ENCODE results near the gene GLOD4.
A peak's percentile ranks its signal among the peaks of the same experiment; 100 is the strongest.
"Not testable (repeated sequence)": the region's sequence is repeated elsewhere in the genome, so short reads cannot be mapped to it uniquely, and the experiment has no call there.

The GLOD4 gene

GRCh38 chr17:767076-767475, 15.0 kb downstream of the GLOD4 start:
- DNase-seq = no peak

- no peak for DNase-seq
Observed at GRCh38 chr17:760371-760770, 21.7 kb downstream of the GLOD4 start.

DNA sequence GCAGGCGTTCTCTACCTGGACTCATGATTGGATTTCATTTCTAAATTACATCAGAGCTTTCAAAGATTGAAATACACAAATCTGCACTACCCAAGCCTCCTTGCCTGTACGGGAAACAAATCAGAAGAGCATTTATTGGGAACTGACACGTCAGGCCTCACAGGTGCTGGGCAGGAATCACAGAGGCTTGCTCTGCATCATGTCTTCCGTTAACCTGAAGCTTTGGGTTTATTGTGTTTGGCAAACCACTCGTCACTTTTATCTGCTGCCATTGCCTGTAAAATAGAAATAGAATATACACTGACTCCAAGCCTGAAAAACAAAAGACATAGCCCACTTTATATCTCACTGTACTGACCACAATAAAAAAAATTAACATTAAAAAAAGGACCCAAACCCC, 22.1 kb downstream of the GLOD4 start:
- DNase-seq = no peak

- DNase-seq = not testable (repeated sequence)
Observed at GRCh38 chr17:756010-756567, 26.0 kb downstream of the GLOD4 start.

DNA sequence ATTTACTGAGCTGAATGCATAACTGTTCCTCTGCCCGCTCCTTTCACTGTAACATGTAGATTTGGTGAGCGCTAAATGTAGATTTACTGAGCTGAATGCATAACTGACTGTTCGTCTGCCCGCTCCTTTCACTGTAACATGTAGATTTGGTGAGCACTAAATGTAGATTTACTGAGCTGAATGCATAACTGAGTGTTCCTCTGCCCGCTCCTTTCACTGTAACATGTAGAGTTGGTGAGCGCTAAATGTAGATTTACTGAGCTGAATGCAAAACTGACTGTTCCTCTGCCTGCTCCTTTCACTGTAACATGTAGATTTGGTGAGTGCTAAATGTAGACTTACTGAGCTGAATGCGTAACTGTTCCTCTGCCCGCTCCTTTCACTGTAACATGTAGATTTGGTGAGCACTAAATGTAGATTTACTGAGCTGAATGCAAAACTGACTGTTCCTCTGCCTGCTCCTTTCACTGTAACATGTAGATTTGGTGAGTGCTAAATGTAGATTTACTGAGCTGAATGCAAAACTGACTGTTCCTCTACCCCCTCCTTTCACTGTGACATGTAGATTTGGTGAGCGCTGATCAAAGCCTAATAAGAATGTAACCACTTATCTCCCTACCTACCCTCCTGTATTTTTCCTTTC, 26.6 kb downstream of the GLOD4 start:
- not testable (repeated sequence) for DNase-seq

DNA sequence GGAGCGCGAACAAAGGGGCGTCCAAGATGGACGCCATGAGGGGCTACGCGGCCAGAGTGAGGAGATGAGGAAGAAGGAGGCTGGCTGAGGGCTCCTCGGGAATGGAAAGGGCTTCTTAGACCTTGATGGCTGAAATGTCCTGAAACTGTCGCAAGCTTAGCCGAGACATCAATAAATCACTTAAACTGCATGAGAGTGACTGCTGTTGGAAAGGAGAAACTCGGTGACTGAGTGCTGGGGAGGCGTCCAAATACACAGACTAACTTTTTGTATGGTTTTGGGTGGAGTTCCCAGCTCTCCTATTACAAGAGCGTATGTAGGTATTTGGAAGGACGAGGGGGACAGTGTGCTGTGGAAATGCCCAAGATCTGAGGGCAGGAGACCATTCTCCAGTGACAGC, 28.7 kb downstream of the GLOD4 start:
- no peak for DNase-seq

DNA sequence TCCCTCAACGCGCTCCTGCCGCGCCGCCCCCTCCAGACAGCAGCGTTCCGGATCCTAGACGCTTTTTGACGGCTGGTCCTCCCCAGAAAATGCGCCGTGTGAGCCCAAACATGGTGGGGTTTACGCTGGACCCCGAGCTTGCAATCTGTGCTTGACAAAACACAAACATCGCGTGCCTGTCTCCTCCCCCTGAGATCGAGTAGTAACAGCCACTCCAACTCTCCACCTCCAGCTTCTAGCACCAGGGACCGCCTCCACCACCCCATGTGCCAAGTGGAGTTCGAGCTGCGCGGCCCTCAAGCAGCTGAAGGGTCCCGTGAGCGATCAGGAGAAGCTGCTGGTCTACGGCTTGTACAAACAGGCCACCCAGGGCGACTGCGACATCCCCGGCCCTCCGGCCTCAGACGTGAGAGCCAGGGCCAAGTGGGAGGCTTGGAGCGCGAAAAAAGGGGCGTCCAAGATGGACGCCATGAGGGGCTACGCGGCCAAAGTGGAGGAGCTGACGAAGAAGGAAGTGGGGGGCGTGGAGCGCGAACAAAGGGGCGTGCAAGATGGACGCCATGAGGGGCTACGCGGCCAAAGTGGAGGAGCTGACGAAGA, 29.4 kb downstream of the GLOD4 start:
- DNase-seq = peak; percentile 58

DNA sequence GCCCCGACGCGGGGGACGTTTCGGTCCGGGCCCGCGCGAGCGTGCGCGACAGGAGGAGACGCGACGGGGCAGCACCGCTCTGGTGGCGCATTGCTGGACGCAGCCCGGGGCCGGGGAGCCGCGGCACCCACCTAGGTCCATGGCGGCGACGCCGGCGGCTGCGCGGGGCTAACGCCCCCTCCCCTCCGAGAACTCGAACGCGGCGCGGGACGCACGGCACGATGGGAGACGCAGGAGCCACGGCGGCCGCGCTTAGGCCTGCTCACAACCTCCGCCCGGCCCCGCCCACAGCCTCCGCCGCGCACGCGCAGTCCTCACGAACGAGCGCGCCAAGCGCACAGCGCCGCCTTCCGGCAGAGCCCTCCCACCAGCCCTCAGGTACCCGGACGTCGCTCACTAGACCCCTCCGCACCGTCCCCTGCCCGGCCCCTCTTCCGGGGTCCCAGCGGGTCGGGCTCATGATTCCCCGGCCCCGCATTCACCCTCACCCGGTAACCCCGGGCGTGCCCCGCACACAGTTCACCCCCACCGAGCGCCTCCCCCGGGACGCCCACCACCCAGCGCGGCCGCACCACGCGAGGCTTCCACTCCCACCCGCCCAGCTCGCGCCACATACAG, 30.0 kb downstream of the GLOD4 start, which contains the start of gene GEMIN4:
TSS of gene GEMIN4 (minus strand) at position 263 of the 618 bp plus-strand sequence. CDS start at position 141, 122 bp downstream.
- DNase-seq = peak; percentile 85

DNA sequence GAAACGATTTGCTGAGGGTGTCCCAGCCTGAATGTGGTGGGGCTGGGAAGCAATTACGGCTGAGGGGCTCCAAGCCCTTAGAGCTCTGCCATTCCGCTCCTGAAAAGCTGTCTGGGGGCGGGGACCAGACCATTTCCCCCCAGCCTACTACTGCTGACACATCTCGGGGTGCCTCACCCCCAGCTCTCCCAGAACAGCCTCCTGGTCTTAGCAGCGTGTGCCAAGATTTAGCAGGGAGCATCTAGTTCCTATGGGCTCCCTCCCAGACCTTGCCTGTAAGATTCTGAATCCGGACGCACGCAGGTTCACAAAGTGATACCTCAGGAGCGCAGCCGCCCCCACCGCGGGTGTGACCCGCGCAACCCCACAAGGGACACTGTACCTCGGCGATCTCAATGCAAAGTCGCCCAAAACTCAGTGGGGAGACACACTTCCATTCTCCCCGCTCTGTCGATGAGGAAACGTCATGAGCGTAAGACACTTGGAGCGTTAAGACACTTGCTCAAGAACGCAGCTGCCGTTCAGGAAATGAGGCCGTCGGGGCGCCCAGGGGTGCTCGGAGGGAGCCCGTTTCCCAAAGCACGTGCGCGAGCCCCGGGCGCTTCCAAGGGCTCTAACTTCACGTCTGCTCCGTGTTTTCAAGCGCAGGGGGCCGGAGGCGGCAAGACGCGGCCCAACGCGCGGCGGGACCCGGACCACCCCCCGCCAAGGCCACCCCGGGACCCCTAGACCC, 30.6 kb downstream of the GLOD4 start:
- peak; percentile 24 for DNase-seq

- no peak for DNase-seq
Observed at GRCh38 chr17:750431-751037, 31.5 kb downstream of the GLOD4 start.

GRCh38 chr17:749359-749758, 32.7 kb downstream of the GLOD4 start:
- DNase-seq = not testable (repeated sequence)

DNA sequence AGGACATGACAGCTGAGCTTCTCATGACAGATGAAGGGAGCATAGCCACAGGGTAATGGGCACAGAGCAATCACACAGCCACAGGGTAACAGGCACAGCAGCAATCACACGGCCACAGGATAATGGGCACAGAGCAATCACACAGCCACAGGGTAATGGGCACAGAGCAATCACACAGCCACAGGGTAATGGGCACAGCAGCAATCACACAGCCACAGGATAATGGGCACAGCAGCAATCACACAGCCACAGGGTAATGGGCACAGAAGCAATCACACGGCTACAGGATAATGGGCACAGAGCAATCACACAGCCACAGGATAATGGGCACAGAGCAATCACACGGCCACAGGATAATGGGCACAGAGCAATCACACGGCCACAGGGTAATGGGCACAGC, 33.5 kb downstream of the GLOD4 start:
- DNase-seq = not testable (repeated sequence)

DNA sequence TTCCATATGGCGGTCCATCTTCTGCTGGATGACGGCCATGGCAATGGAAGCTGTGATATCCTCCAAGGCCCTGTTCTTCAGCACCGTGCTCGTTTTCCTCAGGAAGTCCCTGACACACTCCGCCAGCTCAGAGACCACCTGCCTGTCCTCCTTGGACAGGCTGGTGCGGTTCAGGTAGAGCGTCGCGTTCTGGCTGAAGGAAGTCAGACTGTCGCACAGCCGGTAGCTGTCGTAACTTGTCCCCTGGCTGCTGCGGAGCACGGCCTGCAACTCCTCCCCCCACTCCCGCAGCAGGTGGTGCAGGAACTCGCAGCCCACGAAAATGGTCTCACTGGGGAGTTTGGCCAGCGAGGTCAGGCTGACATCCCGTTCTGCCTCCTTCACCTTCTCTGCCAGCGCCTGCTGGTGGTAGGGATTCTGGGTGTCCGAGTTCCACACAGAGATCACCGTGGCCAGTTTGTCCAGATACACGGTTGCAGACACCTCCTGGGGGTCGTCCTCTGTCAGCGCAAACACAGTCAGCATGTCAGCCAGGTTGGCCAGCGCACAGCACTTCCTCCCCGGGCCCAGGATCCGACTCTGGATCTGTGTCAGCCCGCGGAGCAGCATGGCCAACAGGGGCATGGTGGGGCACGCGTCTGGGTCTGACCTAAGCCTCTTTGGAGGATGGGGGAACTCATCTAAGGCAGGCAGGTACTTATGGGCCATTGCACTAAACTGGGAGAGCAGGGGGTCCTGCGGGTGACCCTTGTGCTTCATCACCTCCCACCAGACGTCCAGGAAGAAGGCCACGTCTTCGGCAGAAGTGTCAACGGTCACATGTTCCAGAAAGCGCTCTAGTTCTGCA, 35.1 kb downstream of the GLOD4 start:
- DNase-seq = no peak

GRCh38 chr17:746181-746580, 35.9 kb downstream of the GLOD4 start:
- DNase-seq = no peak

DNA sequence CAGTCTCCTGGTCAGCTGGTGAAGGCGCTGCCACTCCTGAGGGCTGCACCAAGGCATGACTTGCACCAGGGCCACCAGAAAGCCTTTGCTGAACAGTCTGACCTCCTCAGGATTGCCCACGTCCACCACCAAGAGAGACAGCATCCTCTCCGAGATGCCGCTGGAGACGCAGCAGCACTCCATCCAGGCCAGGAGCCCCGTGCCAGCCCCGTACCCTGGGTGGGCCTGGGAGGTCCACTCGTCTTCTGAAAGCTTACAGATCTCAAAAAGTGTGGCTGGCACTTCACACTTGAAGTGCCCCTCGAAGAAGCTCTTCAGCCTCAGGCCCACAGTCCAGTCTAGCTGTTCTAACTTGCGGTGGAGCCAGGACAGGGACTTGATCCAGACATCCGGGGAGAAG, 36.7 kb downstream of the GLOD4 start:
- DNase-seq = no peak

DNA sequence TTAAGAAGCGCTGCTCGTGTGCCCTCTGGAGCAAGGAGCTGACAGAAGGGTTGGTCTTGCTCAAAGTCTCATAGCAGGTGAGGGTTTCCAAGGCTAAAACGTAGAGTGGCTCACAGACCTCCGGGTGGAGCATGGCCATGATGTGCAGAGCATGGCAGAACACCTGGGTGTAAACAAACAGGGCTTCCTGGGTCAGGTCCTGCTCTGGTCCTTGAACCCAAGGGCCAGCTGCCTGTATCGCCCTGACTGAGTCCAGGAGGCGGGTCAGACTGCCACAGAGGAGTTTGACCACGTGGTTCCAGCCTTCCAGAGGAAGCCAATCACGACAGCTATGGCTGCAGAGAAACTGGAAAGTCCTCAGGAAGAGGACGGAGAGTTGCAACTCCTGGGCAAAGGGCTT, 37.1 kb downstream of the GLOD4 start:
- DNase-seq = no peak

GRCh38 chr17:743139-743538, 38.9 kb downstream of the GLOD4 start:
- no peak for DNase-seq

DNA sequence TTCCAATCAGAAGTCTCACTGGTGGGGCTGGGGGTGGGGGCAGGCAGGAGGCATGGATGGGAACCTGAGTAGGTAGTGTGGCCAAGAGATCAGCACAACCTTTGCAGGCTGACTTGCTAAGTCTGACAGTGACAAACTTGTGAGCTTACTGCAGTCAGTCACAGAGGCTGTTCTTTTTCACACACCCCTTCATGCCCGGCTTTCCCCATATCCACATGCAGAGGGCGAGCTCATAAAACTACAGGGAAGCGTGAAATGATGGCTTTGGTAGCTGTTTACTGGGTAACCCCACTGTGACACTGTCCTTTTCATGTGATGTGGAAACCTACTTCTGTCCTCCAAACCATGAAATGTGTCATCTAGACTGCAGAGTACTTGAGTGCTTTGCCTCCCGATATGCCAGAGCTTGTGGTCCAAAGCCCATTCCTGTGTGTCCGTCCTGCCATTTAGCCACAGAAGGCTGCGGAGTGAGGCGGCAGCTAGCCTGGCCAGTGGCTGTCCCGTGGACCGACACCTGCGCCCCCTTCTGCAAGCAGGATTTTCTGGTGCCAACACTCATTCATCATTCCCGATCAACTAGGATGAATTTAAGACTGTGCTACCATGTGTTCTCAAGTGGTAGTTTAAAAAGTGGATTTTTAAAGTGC, 39.8 kb downstream of the GLOD4 start:
- DNase-seq = no peak

- DNase-seq = no peak
Observed at GRCh38 chr17:740240-741017, 41.7 kb downstream of the GLOD4 start.

- no peak for DNase-seq
Observed at GRCh38 chr17:737561-738113, 44.4 kb downstream of the GLOD4 start.
